HepG2 (cell line): ENCODE results near the gene MYD88. TPM values are rescaled to one million over a fixed set of nuclear protein-coding genes. Genes with fewer than 3 reads are reported as not detected.
A peak's percentile ranks its signal among the peaks of the same experiment; 100 is the strongest.

Experiments
- ADNP ChIP-seq: sonication (generic); formaldehyde crosslinking; IDR thresholded peaks from 2 replicates; pipeline ENCODE4 v1.4.0; 2020; ENCODE audit warnings: missing genetic modification reagents
- AHR ChIP-seq: IDR thresholded peaks from 2 replicates; pipeline ENCODE4 v1.6.1; 2018; ENCODE audit warnings: missing genetic modification reagents, missing compliant biosample characterization
- CCDC6 ChIP-seq: sonication (generic); formaldehyde crosslinking; IDR thresholded peaks from 2 replicates; pipeline ENCODE4 v1.8.1; 2022; ENCODE audit warnings: mild to moderate bottlenecking, missing genetic modification reagents, moderate library complexity
- HOXA5 ChIP-seq: sonication (generic); formaldehyde crosslinking; IDR thresholded peaks from 2 replicates; pipeline ENCODE4 v1.4.0; 2020; ENCODE audit warnings: missing genetic modification reagents
- JUND ChIP-seq: sonication (generic); formaldehyde crosslinking; IDR thresholded peaks from 2 replicates; pipeline ENCODE4 v1.8.0; 2022; ENCODE audit warnings: mild to moderate bottlenecking, missing genetic modification reagents
- MAFF ChIP-seq: IDR thresholded peaks from 2 replicates; pipeline ENCODE4 v1.6.1; 2011; ENCODE audit warnings: low read depth, low read length, improper control_type of control experiment
- MIXL1 ChIP-seq: IDR thresholded peaks from 2 replicates; pipeline ENCODE4 v1.6.1; 2016
- MLX ChIP-seq: IDR thresholded peaks from 2 replicates; pipeline ENCODE4 v1.6.1; 2016
- NCOA1 ChIP-seq: sonication (generic); formaldehyde crosslinking; IDR thresholded peaks from 2 replicates; pipeline ENCODE4 v1.9.0; 2021; ENCODE audit warnings: missing genetic modification reagents
- RFX5 ChIP-seq: IDR thresholded peaks from 2 replicates; pipeline ENCODE4 v1.6.1; 2011; ENCODE audit warnings: low read depth, low read length, improper control_type of control experiment
- TGIF2 ChIP-seq: IDR thresholded peaks from 2 replicates; pipeline ENCODE4 v1.6.1; 2016; ENCODE audit warnings: control low read depth, missing compliant biosample characterization
- ZMYM3 ChIP-seq: sonication (generic); formaldehyde crosslinking; IDR thresholded peaks from 2 replicates; pipeline ENCODE4 v1.5.1; 2020; ENCODE audit warnings: mild to moderate bottlenecking, missing genetic modification reagents
- ZNF296 ChIP-seq: sonication (generic); formaldehyde crosslinking; conservative IDR thresholded peaks from 2 replicates; pipeline ENCODE4 v1.5.0; 2020; ENCODE audit warnings: mild to moderate bottlenecking, missing genetic modification reagents
- ZNF33B ChIP-seq: sonication (generic); formaldehyde crosslinking; IDR thresholded peaks from 2 replicates; pipeline ENCODE4 v1.5.1; 2020; ENCODE audit warnings: mild to moderate bottlenecking, missing genetic modification reagents
- ZNF44 ChIP-seq: sonication (generic); formaldehyde crosslinking; IDR thresholded peaks from 2 replicates; pipeline ENCODE4 v1.5.1; 2020; ENCODE audit warnings: mild to moderate bottlenecking, missing genetic modification reagents
- ZNF567 ChIP-seq: sonication (generic); formaldehyde crosslinking; IDR thresholded peaks from 2 replicates; pipeline ENCODE4 v1.8.1; 2023; ENCODE audit warnings: mild to moderate bottlenecking, missing genetic modification reagents, borderline replicate concordance
- ZNF652 ChIP-seq: IDR thresholded peaks from 2 replicates; pipeline ENCODE4 v1.6.1; 2016; ENCODE audit warnings: low read depth, borderline replicate concordance
- ZNF660 ChIP-seq: sonication (generic); formaldehyde crosslinking; IDR thresholded peaks from 2 replicates; pipeline ENCODE4 v1.5.1; 2020; ENCODE audit warnings: mild to moderate bottlenecking, low read depth, missing genetic modification reagents, borderline replicate concordance
- ZNF773 ChIP-seq: sonication (generic); formaldehyde crosslinking; IDR thresholded peaks from 2 replicates; pipeline ENCODE4 v1.4.0; 2020; ENCODE audit warnings: missing genetic modification reagents, borderline replicate concordance
- ZNF780A ChIP-seq: sonication (generic); formaldehyde crosslinking; IDR thresholded peaks from 2 replicates; pipeline ENCODE4 v1.8.0; 2022; ENCODE audit warnings: mild to moderate bottlenecking, missing genetic modification reagents, moderate library complexity
- ZNF841 ChIP-seq: sonication (generic); formaldehyde crosslinking; IDR thresholded peaks from 2 replicates; pipeline ENCODE4 v1.8.1; 2023; ENCODE audit warnings: missing genetic modification reagents, borderline replicate concordance
- ZNF883 ChIP-seq: sonication (generic); formaldehyde crosslinking; IDR thresholded peaks from 2 replicates; pipeline ENCODE4 v1.5.1; 2020; ENCODE audit warnings: mild to moderate bottlenecking, missing genetic modification reagents; ENCODE audit errors: not compliant biosample characterization
- ZSCAN5A ChIP-seq: sonication (generic); formaldehyde crosslinking; IDR thresholded peaks from 2 replicates; pipeline ENCODE4 v1.8.0; 2022; ENCODE audit warnings: mild to moderate bottlenecking, missing genetic modification reagents, borderline replicate concordance
- polyA plus RNA-seq, 8 experiments: library from polyadenylated mRNA; depleted of rRNA in 3 of 8; stranded (reverse) in 7 of 8; unstranded in 1 of 8; fragments of >200 nt; fragmentation: Illumina TruSeq in 4 of 8; extraction: Trizol in 4 of 8; gene quantifications; 2 replicates each; pipeline versions ENCODE4 v1.2.1 to v1.2.3, GENCODE V29; 2011 to 2016; ENCODE audit warnings: low read depth in 4 of 8, missing spikeins in 1 of 8, mixed read lengths in 1 of 8; ENCODE audit not compliant: insufficient read depth in 1 of 8
- total RNA-seq, 5 experiments: library from RNA; depleted of rRNA; stranded (reverse); fragments of >200 nt; fragmentation: Illumina TruSeq; extraction: Trizol; gene quantifications; 2 replicates each; pipeline ENCODE4 v1.2.3, GENCODE V29; 2016; ENCODE audit warnings: low read depth in 1 of 5
- TF ChIP-seq, protein P1 (sequence below): IDR thresholded peaks from 2 replicates; pipeline ENCODE4 v1.4.0; 2020; ENCODE audit warnings: mild to moderate bottlenecking, missing genetic modification reagents
- TF ChIP-seq, protein P2 (sequence below): sonication (generic); formaldehyde crosslinking; conservative IDR thresholded peaks from 2 replicates; pipeline ENCODE4 v1.5.0; 2020; ENCODE audit warnings: missing genetic modification reagents

The MYD88 gene
- total and polyA plus RNA-seq, 2 of the 13 experiments (the other 11 are each of a cell fraction or from before 2014, with no cell fraction given), result 7.6 to 32.7 TPM

- TF ChIP-seq, protein P1, sequence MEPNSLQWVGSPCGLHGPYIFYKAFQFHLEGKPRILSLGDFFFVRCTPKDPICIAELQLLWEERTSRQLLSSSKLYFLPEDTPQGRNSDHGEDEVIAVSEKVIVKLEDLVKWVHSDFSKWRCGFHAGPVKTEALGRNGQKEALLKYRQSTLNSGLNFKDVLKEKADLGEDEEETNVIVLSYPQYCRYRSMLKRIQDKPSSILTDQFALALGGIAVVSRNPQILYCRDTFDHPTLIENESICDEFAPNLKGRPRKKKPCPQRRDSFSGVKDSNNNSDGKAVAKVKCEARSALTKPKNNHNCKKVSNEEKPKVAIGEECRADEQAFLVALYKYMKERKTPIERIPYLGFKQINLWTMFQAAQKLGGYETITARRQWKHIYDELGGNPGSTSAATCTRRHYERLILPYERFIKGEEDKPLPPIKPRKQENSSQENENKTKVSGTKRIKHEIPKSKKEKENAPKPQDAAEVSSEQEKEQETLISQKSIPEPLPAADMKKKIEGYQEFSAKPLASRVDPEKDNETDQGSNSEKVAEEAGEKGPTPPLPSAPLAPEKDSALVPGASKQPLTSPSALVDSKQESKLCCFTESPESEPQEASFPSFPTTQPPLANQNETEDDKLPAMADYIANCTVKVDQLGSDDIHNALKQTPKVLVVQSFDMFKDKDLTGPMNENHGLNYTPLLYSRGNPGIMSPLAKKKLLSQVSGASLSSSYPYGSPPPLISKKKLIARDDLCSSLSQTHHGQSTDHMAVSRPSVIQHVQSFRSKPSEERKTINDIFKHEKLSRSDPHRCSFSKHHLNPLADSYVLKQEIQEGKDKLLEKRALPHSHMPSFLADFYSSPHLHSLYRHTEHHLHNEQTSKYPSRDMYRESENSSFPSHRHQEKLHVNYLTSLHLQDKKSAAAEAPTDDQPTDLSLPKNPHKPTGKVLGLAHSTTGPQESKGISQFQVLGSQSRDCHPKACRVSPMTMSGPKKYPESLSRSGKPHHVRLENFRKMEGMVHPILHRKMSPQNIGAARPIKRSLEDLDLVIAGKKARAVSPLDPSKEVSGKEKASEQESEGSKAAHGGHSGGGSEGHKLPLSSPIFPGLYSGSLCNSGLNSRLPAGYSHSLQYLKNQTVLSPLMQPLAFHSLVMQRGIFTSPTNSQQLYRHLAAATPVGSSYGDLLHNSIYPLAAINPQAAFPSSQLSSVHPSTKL (CRISPR knock-in tag), result no peak; the same call in 1 of the 2 replicates
- TF ChIP-seq RFX5, result no peak
- TF ChIP-seq CCDC6 (CRISPR knock-in tag), result no peak
- no peak for TF ChIP-seq ZNF33B (CRISPR knock-in tag)
- TF ChIP-seq ZNF652 (CRISPR knock-in tag), result peak; percentile 36; the same call in 1 of the 2 replicates
- peak; percentile 25; the same call in 1 of the 2 replicates for TF ChIP-seq MIXL1
- TF ChIP-seq ZNF296 (CRISPR knock-in tag), result no peak
- no peak for TF ChIP-seq ZNF773 (CRISPR knock-in tag)
- no peak for TF ChIP-seq ZMYM3 (CRISPR knock-in tag)
- TF ChIP-seq MLX, result no peak
- TF ChIP-seq ZNF567 (CRISPR knock-in tag), result no peak
- peak; percentile 42; the same call in 1 of the 2 replicates for TF ChIP-seq AHR (CRISPR knock-in tag)
- 0 out of 2 replicates have a peak, but pooled peaks have one; percentile 1 for TF ChIP-seq MAFF
- TF ChIP-seq ZNF660 (CRISPR knock-in tag), result no peak
- no peak for TF ChIP-seq NCOA1 (CRISPR knock-in tag)
- TF ChIP-seq, protein P2, sequence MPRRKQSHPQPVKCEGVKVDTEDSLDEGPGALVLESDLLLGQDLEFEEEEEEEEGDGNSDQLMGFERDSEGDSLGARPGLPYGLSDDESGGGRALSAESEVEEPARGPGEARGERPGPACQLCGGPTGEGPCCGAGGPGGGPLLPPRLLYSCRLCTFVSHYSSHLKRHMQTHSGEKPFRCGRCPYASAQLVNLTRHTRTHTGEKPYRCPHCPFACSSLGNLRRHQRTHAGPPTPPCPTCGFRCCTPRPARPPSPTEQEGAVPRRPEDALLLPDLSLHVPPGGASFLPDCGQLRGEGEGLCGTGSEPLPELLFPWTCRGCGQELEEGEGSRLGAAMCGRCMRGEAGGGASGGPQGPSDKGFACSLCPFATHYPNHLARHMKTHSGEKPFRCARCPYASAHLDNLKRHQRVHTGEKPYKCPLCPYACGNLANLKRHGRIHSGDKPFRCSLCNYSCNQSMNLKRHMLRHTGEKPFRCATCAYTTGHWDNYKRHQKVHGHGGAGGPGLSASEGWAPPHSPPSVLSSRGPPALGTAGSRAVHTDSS (CRISPR knock-in tag), result no peak
- TF ChIP-seq TGIF2 (CRISPR knock-in tag), result no peak
- no peak for TF ChIP-seq HOXA5
- TF ChIP-seq ZNF44, result no peak
- no peak for TF ChIP-seq JUND (CRISPR knock-in tag)
- TF ChIP-seq ZNF780A, result no peak
- no peak for TF ChIP-seq ZNF841 (CRISPR knock-in tag)
- TF ChIP-seq ZSCAN5A (CRISPR knock-in tag), result no peak
- TF ChIP-seq ZNF883, result no peak
- no peak for TF ChIP-seq ADNP
Measured at GRCh38 chr3:38117748-38118420, 20.6 kb upstream of the MYD88 start (continued).
